C4-2B (cell line): ENCODE data around the gene IRS2.
"Not testable (repeated sequence)": the region's sequence is repeated elsewhere in the genome, so short reads cannot be mapped to it uniquely, and the experiment has no call there.

Experiments
- H3K27ac ChIP-seq: fragments of 450-650 bp; 2 replicates; pipeline ENCODE4 v1.5.1; 2017
- CTCF ChIP-seq: fragments of 450-650 bp; conservative IDR thresholded peaks from 2 replicates; pipeline ENCODE4 v1.5.1; 2017; ENCODE audit warnings: mild to moderate bottlenecking
- ZFX ChIP-seq: fragments of 450-650 bp; IDR thresholded peaks from 2 replicates; pipeline ENCODE4 v1.6.1; 2017

Gene IRS2

GRCh38 chr13:109735436-109735966, 50.9 kb downstream of the IRS2 start:
- no peak for TF ChIP-seq ZFX
- no peak for TF ChIP-seq CTCF

GRCh38 chr13:109734002-109734785, 52.2 kb downstream of the IRS2 start:
- TF ChIP-seq CTCF (no peak), ZFX (no peak)
- no peak overlapping the region for H3K27ac ChIP-seq

More at GRCh38 chr13:109735436-109735966, 50.9 kb downstream of the IRS2 start:
- H3K27ac ChIP-seq, result no peak overlapping the region

- no peak for TF ChIP-seq CTCF
- TF ChIP-seq ZFX, result no peak
Measured at GRCh38 chr13:109733550-109733949, 52.8 kb downstream of the IRS2 start.

GRCh38 chr13:109732470-109733170, 53.8 kb downstream of the IRS2 start:
- H3K27ac ChIP-seq, result not testable (repeated sequence)

More at GRCh38 chr13:109733550-109733949, 52.8 kb downstream of the IRS2 start:
- H3K27ac ChIP-seq, result no peak overlapping the region

GRCh38 chr13:109730812-109731335, 55.5 kb downstream of the IRS2 start:
- TF ChIP-seq CTCF, result no peak
- TF ChIP-seq ZFX, result no peak
- peak overlapping the region; percentile 17; the same call in 1 of the 2 replicates for H3K27ac ChIP-seq

GRCh38 chr13:109728791-109729731, 57.3 kb downstream of the IRS2 start:
- no peak overlapping the region; the same call in 1 of the 2 replicates for H3K27ac ChIP-seq
- no peak for TF ChIP-seq CTCF
- TF ChIP-seq ZFX, result no peak

GRCh38 chr13:109728061-109728460, 58.3 kb downstream of the IRS2 start:
- TF ChIP-seq CTCF (no peak), ZFX (no peak)
- no peak overlapping the region for H3K27ac ChIP-seq
